Lung (tissue), 12 donors: ENCODE measurements around the gene UBR1. TPM values are rescaled to one million over a fixed set of nuclear protein-coding genes. Genes with fewer than 3 reads are reported as not detected.

Experiments
- ATAC-seq: fragments of 200-7000 bp; cut with Tn5 transposase; one replicate; pipeline ENCODE4 v1.9.1; 2020; ENCODE audit warnings: moderate number of reproducible peaks; ENCODE audit not compliant: insufficient read depth, low FRiP score
- DNase-seq, 3 donors: peaks; one replicate each; pipeline ENCODE4 v3.0.0-alpha.2; 2013 to 2017
- H3K27ac ChIP-seq, 2 donors: one replicate each; pipeline ENCODE4 v1.5.1; 2013; ENCODE audit warnings: mild to moderate bottlenecking in 2 of 2, moderate library complexity in 2 of 2, control low read depth in 1 of 2, inconsistent platforms in 1 of 2, low read depth in 1 of 2, low read length in 1 of 2
- H3K27me3 ChIP-seq, 3 donors: one replicate each; pipeline ENCODE4 v1.5.1; 2013; ENCODE audit warnings: low read length in 2 of 3; ENCODE audit not compliant: control insufficient read depth in 3 of 3, insufficient read depth in 3 of 3
- H3K36me3 ChIP-seq, 4 donors: one replicate each; pipeline ENCODE4 v1.5.1; 2013; ENCODE audit warnings: low read length in 4 of 4, mild to moderate bottlenecking in 1 of 4, moderate library complexity in 1 of 4; ENCODE audit not compliant: control insufficient read depth in 4 of 4, insufficient read depth in 4 of 4
- H3K4me1 ChIP-seq, 5 donors: one replicate each; pipeline ENCODE4 v1.5.1; 2013; ENCODE audit warnings: low read length in 5 of 5, mild to moderate bottlenecking in 2 of 5, moderate library complexity in 1 of 5; ENCODE audit not compliant: control insufficient read depth in 5 of 5, insufficient read depth in 5 of 5
- H3K4me3 ChIP-seq: one replicate; pipeline ENCODE4 v1.5.1; 2013; ENCODE audit warnings: mild to moderate bottlenecking, control low read depth, moderate library complexity
- H3K9ac ChIP-seq, 2 donors: one replicate each; pipeline ENCODE4 v1.5.1; 2013; ENCODE audit warnings: low read length in 2 of 2, control low read depth in 1 of 2; ENCODE audit not compliant: insufficient read depth in 1 of 2
- H3K9me3 ChIP-seq, 4 donors: one replicate each; pipeline ENCODE4 v1.5.1; 2013; ENCODE audit warnings: low read length in 3 of 4, mild to moderate bottlenecking in 1 of 4, moderate library complexity in 1 of 4; ENCODE audit not compliant: control insufficient read depth in 4 of 4, insufficient read depth in 3 of 4
- WGBS, 2 donors: extraction: QIAGEN DNeasy Blood & Tissue Kit; methylation state at CpG; one replicate each; pipeline ENCODE4 v1.1.7; 2013; 5-methylcytosine and 5-hydroxymethylcytosine counted together
- polyA plus RNA-seq, 2 donors: library from polyadenylated mRNA; stranded (reverse); fragments of 200-250 nt; gene quantifications; one replicate each; pipeline ENCODE4 v1.2.1, GENCODE V29; 2013
- total RNA-seq, 2 donors: library from RNA; depleted of rRNA in 1 of 2; stranded (reverse); fragments of >200 nt in 1 of 2; gene quantifications; one replicate each; pipeline ENCODE4 v1.2.1, GENCODE V29; 2014 to 2021
- TF ChIP-seq, protein P1 (sequence below): IDR thresholded peaks from 2 replicates; pipeline ENCODE4 v1.5.1; 2012; ENCODE audit warnings: mild to moderate bottlenecking; ENCODE audit errors: control extremely low read depth, extremely low read depth
- donor health status: control.
- donor health status: control.
- donor health status: Bipolar disorder and iron deficiency.
- donor health status: healthy.
- donor health status: DM: yes; HTN: yes; CAD: no.

UBR1 gene
- total and polyA plus RNA-seq, 4 donors = 5.7 to 70.3 (median 17.2) TPM

DNA sequence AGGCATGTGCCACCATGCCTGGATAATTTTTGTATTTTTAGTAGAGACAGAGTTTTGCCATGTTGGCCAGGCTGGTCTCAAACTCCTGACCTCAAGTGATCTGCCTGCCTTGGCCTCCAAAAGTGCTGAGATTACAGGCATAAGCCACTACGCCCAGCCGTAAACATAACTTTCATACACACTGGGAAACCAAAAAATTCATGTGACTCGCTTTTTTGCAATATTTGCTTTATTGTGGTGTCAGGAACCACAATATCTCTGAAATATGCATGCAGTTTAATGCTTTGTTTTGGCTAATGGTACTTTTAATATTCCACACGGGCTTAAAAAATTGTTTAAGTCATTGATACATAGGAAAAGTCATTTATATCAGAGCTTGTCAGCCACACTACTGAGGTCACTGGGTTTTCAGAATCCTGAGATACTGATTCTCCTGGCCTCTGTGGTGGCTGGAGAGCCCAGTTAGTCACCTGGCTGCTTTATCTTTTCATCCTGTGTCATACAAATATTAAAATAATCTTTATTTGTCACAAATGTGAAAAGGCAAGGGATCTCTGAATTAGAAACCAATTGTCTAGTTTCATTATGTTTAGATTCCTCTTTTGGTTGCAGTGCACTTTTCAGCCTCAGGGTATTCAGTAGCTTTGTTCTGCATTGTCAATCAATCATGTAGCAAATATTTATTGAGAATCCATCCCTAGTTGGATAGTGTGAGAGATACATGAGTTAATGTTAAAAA, 37.5 kb upstream of the UBR1 start:
- peaks cover 0 to 18% (median 3%) of the 10 kb centered on the region in 4 donors for H3K36me3 ChIP-seq
- H3K9me3 ChIP-seq = peaks cover 0 to 3% (median 0%) of the 10 kb centered on the region in 4 donors
- WGBS, 2 donors = 83 to 88% methylated on average over 4 of the region's 4 CpGs
- H3K4me1 ChIP-seq = no peaks in the 10 kb centered on the region
- no peak overlapping the region for H3K4me3 ChIP-seq
- no peak overlapping the region for H3K9ac ChIP-seq
- H3K27me3 ChIP-seq = no peaks in the 10 kb centered on the region
- no peak overlapping the region for H3K27ac ChIP-seq
- DNase-seq (no peak), ATAC-seq (no peak)
- TF ChIP-seq, protein P1, sequence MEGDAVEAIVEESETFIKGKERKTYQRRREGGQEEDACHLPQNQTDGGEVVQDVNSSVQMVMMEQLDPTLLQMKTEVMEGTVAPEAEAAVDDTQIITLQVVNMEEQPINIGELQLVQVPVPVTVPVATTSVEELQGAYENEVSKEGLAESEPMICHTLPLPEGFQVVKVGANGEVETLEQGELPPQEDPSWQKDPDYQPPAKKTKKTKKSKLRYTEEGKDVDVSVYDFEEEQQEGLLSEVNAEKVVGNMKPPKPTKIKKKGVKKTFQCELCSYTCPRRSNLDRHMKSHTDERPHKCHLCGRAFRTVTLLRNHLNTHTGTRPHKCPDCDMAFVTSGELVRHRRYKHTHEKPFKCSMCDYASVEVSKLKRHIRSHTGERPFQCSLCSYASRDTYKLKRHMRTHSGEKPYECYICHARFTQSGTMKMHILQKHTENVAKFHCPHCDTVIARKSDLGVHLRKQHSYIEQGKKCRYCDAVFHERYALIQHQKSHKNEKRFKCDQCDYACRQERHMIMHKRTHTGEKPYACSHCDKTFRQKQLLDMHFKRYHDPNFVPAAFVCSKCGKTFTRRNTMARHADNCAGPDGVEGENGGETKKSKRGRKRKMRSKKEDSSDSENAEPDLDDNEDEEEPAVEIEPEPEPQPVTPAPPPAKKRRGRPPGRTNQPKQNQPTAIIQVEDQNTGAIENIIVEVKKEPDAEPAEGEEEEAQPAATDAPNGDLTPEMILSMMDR = no peak

DNA sequence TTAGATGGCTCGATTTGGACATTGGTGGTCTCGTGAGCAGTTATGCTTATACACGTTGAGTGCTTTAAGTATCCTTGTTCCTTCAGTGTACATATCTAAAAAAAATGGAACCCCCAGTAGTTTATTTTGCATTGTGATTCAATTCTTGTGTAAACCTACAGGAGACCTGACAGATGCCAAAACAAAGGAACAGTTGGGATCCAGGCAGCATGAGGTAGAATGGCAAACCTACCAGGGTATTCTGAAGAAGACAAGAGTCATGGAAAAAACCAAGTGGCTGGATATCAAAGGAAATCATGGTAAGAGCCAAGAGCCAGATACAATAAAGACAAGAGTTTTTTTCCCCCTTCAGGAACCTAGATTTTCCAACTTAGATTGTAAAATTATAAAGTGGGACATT, 29.5 kb upstream of the UBR1 start:
- Histone ChIP-seq H3K36me3 (peaks cover 0 to 20% (median 3%) of the 10 kb centered on the region in 4 donors), H3K9me3 (no peaks in the 10 kb centered on the region), H3K27ac (no peak overlapping the region), H3K4me3 (no peak overlapping the region), H3K27me3 (peaks cover 0 to 11% (median 0%) of the 10 kb centered on the region in 3 donors), H3K9ac (no peak overlapping the region), H3K4me1 (peaks cover 0 to 7% (median 4%) of the 10 kb centered on the region in 5 donors)
- WGBS, 2 donors = 80% methylated on average over 3 of the region's 3 CpGs
- ATAC-seq (no peak), DNase-seq (no peak)
- TF ChIP-seq, protein P1 = no peak

DNA sequence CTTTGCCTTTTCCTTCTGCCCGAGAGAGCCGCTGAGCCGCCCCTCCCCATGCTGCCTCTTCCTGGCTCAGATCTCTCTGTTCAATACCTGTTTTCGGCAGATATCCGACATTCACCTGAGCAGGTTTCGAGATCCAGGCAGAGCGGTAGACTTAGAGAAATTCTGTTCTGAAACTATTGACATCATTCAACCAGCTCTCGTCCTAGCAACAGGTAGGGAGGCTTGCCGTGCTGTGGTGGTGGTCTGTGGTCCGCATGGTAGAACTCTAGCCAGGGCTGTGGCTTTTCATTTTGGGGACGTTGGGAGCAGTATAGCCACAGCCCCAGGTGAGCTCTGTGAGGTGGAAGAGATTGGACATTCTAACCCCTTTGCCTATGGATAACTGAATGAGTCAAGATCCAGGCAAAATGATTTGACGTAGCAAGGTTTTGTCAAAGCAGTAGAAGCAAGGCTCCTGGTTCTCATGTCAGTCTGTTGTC, 28.4 kb upstream of the UBR1 start:
- DNase-seq = no peak
- Histone ChIP-seq H3K27ac (peak overlapping the region; percentile 86 to 93), H3K36me3 (peaks cover 0 to 11% (median 0%) of the 10 kb centered on the region in 4 donors), H3K9me3 (no peaks in the 10 kb centered on the region), H3K4me3 (peak overlapping the region; percentile 79), H3K9ac (peak overlapping the region; percentile 41 to 70), H3K27me3 (peaks cover 0 to 11% (median 0%) of the 10 kb centered on the region in 3 donors), H3K4me1 (peaks cover 0 to 7% (median 4%) of the 10 kb centered on the region in 5 donors)
- TF ChIP-seq, protein P1 = no peak
- no peak for ATAC-seq
- WGBS, 2 donors = 13 to 14% methylated on average over 12 of the region's 12 CpGs
